Measurements from ENCODE around the gene TBL1Y. TPM values are rescaled to one million over a fixed set of nuclear protein-coding genes. Genes with fewer than 3 reads are reported as not detected.

Gene TBL1Y
- total and polyA plus RNA-seq, 2 of the 4 experiments (the other 2 are of a cell fraction), result not detected

- no peak overlapping the region for H2AFZ ChIP-seq (replicated peaks; ENCODE audit: low read length, poor library complexity)
- no peak overlapping the region for H3K27ac ChIP-seq (ENCODE audit: insufficient read depth, low read length)
- ChIA-PET POLR2A (ENCODE audit: unreplicated experiment) (no interaction called here), CTCF (no interaction called here)
- no peaks in the 10 kb centered on the region for H4K20me1 ChIP-seq (ENCODE audit: insufficient read depth, low read length)
- no peak overlapping the region for H2BK120ac ChIP-seq (ENCODE audit: low read depth, low read length)
- H3K9me3 ChIP-seq (ENCODE audit: control insufficient read depth, insufficient read depth, low read length), result no peaks in the 10 kb centered on the region
- intact Hi-C loops (cut with micrococcal nuclease), result no loop called here
- no CpG with 5 or more reads among the region's 3 CpGs for WGBS, 2 experiments (ENCODE audit: extremely low coverage in 2 of 2, insufficient read length in 1 of 2)
- DNase-seq, result no peak
- no peak overlapping the region for H3K56ac ChIP-seq (ENCODE audit: extremely low read depth, insufficient read depth, low read length)
- H3K18ac ChIP-seq (ENCODE audit: low read depth, low read length), result no peak overlapping the region
- H3K4me3 ChIP-seq (ENCODE audit: insufficient read depth, low read depth, low read length), result no peak overlapping the region
- no TSS peak for BruUV-seq (replicated peaks)
- H3K4ac ChIP-seq (ENCODE audit: low read depth, low read length), result no peak overlapping the region
- no peak overlapping the region for H2AK9ac ChIP-seq (replicated peaks; ENCODE audit: low read depth, low read length, poor library complexity)
- in situ Hi-C loops (cut with MboI; ENCODE audit: low sequenced_read_pairs), result no loop called here
- H4K91ac ChIP-seq (ENCODE audit: insufficient read depth, low read depth, low read length), result no peak overlapping the region
- no peak overlapping the region for H3K14ac ChIP-seq (replicated peaks; ENCODE audit: low read depth, low read length)
- H3K79me1 ChIP-seq (ENCODE audit: low read depth in 1 of 2, low read length in 2 of 2), result no peaks in the 10 kb centered on the region
- TF ChIP-seq, protein P1, sequence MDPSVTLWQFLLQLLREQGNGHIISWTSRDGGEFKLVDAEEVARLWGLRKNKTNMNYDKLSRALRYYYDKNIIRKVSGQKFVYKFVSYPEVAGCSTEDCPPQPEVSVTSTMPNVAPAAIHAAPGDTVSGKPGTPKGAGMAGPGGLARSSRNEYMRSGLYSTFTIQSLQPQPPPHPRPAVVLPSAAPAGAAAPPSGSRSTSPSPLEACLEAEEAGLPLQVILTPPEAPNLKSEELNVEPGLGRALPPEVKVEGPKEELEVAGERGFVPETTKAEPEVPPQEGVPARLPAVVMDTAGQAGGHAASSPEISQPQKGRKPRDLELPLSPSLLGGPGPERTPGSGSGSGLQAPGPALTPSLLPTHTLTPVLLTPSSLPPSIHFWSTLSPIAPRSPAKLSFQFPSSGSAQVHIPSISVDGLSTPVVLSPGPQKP (IDR thresholded peaks at IDR 0.05; ENCODE audit: borderline replicate concordance, low read depth, low read length), result no peak
- TF ChIP-seq POLR2A (IDR thresholded peaks at IDR 0.05; ENCODE audit: low read depth, low read length) (no peak), SMC3 (IDR thresholded peaks at IDR 0.05; ENCODE audit: low read depth, low read length) (no peak), CEBPB (IDR thresholded peaks at IDR 0.05; ENCODE audit: low read depth, low read length) (no peak), RAD21 (IDR thresholded peaks at IDR 0.05; ENCODE audit: low read length) (no peak), MAFK (IDR thresholded peaks at IDR 0.05; ENCODE audit: low read depth, low read length) (no peak), NFE2L2 (IDR thresholded peaks at IDR 0.05; ENCODE audit: low read depth, low read length) (no peak), MXI1 (IDR thresholded peaks at IDR 0.05; ENCODE audit: borderline replicate concordance, low read depth, low read length) (no peak), CHD1 (IDR thresholded peaks at IDR 0.05; ENCODE audit: low read depth, low read length) (no peak), USF2 (IDR thresholded peaks at IDR 0.05; ENCODE audit: low read depth, low read length) (no peak), BHLHE40 (IDR thresholded peaks at IDR 0.05; ENCODE audit: low read depth, low read length) (no peak), RFX5 (IDR thresholded peaks at IDR 0.05; ENCODE audit: low read depth, low read length) (no peak), RCOR1 (IDR thresholded peaks at IDR 0.05; ENCODE audit: insufficient replicate concordance, low read length) (no peak), FOS (IDR thresholded peaks at IDR 0.05; ENCODE audit: low read depth, low read length) (no peak)
- TF ChIP-seq, protein P2, sequence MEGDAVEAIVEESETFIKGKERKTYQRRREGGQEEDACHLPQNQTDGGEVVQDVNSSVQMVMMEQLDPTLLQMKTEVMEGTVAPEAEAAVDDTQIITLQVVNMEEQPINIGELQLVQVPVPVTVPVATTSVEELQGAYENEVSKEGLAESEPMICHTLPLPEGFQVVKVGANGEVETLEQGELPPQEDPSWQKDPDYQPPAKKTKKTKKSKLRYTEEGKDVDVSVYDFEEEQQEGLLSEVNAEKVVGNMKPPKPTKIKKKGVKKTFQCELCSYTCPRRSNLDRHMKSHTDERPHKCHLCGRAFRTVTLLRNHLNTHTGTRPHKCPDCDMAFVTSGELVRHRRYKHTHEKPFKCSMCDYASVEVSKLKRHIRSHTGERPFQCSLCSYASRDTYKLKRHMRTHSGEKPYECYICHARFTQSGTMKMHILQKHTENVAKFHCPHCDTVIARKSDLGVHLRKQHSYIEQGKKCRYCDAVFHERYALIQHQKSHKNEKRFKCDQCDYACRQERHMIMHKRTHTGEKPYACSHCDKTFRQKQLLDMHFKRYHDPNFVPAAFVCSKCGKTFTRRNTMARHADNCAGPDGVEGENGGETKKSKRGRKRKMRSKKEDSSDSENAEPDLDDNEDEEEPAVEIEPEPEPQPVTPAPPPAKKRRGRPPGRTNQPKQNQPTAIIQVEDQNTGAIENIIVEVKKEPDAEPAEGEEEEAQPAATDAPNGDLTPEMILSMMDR (conservative IDR thresholded peaks at IDR 0.05; ENCODE audit: low read depth, low read length), result no peak
- no peak overlapping the region for H2BK20ac ChIP-seq (ENCODE audit: low read depth, low read length)
- no peaks in the 10 kb centered on the region for H3K27me3 ChIP-seq (ENCODE audit: control insufficient read depth, insufficient read depth, low read length)
- no peaks in the 10 kb centered on the region for H3K36me3 ChIP-seq (ENCODE audit: control insufficient read depth, insufficient read depth, low read length)
- dilution Hi-C loops (cut with HindIII; ENCODE audit: low sequenced_read_pairs, unreplicated experiment), result no loop called here
- no peak overlapping the region for H2BK15ac ChIP-seq (ENCODE audit: low read depth, low read length)
- H3K4me1 ChIP-seq (ENCODE audit: control insufficient read depth, insufficient read depth, low read length), result no peaks in the 10 kb centered on the region
- H3K9me1 ChIP-seq (ENCODE audit: insufficient read depth, low read length), result no peaks in the 10 kb centered on the region
- ATAC-seq (ENCODE audit: low read depth), result no peak
- H3K9ac ChIP-seq (ENCODE audit: low read depth, low read length), result no peak overlapping the region
- H3K23ac ChIP-seq (ENCODE audit: low read depth, low read length), result no peak overlapping the region
- H2AK5ac ChIP-seq (ENCODE audit: low read depth, low read length), result no peak overlapping the region
- H3K4me2 ChIP-seq (ENCODE audit: low read depth, low read length), result no peak overlapping the region
- no peak overlapping the region for H4K5ac ChIP-seq (ENCODE audit: low read depth, low read length)
- H2BK5ac ChIP-seq (ENCODE audit: low read depth, low read length, poor library complexity, severe bottlenecking), result no peak overlapping the region
- H4K8ac ChIP-seq (ENCODE audit: low read depth in 2 of 2, low read length in 2 of 2), result no peak overlapping the region
Measured at GRCh38 chrY:7128211-7128610, 217.7 kb downstream of the TBL1Y start.

All from IMR-90 (cell line).